ENCODE data around the gene CACNA2D3.

- TF ChIP-seq CTCF (IDR thresholded peaks at IDR 0.05) (no peak), POLR2A (IDR thresholded peaks at IDR 0.05) (no peak)
Observed at GRCh38 chr3:54321520-54321919, 199.2 kb downstream of the CACNA2D3 start.
